K562 (cell line): Measurements from ENCODE around the gene PIK3CB. TPM values are rescaled to one million over a fixed set of nuclear protein-coding genes. Genes with fewer than 3 reads are reported as not detected.

Experiments
- CREM ChIP-seq: IDR thresholded peaks from 2 replicates; pipeline ENCODE4 v1.6.1; 2014; ENCODE audit warnings: antibody characterized with exemption, low read depth
- DMBX1 ChIP-seq: fragments of 250-450 bp; sonication (Bioruptor Pico); IDR thresholded peaks from 2 replicates; pipeline ENCODE4 v1.8.0; 2022; ENCODE audit warnings: inconsistent platforms, mild to moderate bottlenecking, moderate library complexity, borderline replicate concordance
- EP300 ChIP-seq: IDR thresholded peaks from 2 replicates; pipeline ENCODE4 v1.6.1; 2012; ENCODE audit warnings: low read length, improper control_type of control experiment
- KLF1 ChIP-seq: fragments of 450-650 bp; IDR thresholded peaks from 2 replicates; pipeline ENCODE4 v1.6.1; 2016; ENCODE audit warnings: missing genetic modification characterization, missing compliant biosample characterization
- KLF6 ChIP-seq: fragments of 250-450 bp; sonication (Bioruptor Pico); IDR thresholded peaks from 2 replicates; pipeline ENCODE4 v1.4.0; 2020; ENCODE audit warnings: mild to moderate bottlenecking, moderate library complexity, borderline replicate concordance
- MEF2A ChIP-seq: IDR thresholded peaks from 2 replicates; pipeline ENCODE4 v1.6.1; 2011; ENCODE audit warnings: low read depth, mild to moderate bottlenecking, low read length, moderate library complexity; ENCODE audit not compliant: control insufficient read depth
- NR2C2 ChIP-seq, 2 experiments: fragments of 200-800 bp in 1 of 2; sonication (Bioruptor generic) in 1 of 2; sonication (generic) in 1 of 2; formaldehyde crosslinking in 1 of 2; IDR thresholded peaks; 2 replicates each; pipeline versions ENCODE4 v1.6.1 to v1.8.0; 2016 to 2022; ENCODE audit warnings: mild to moderate bottlenecking in 1 of 2, missing compliant biosample characterization in 1 of 2, missing genetic modification characterization in 1 of 2, missing genetic modification reagents in 1 of 2
- RBM14 ChIP-seq: fragments of 200-400 bp; formaldehyde crosslinking; IDR thresholded peaks from 2 replicates; pipeline ENCODE4 v1.6.1; 2018; ENCODE audit warnings: low read depth, mild to moderate bottlenecking, low read length, moderate library complexity, borderline replicate concordance; ENCODE audit not compliant: insufficient read depth
- SLC30A9 ChIP-seq: fragments of 250-450 bp; sonication (Bioruptor Pico); IDR thresholded peaks from 2 replicates; pipeline ENCODE4 v1.8.0; 2022; ENCODE audit warnings: mild to moderate bottlenecking, moderate library complexity
- ZHX1 ChIP-seq: fragments of 150-350 bp; conservative IDR thresholded peaks from 2 replicates; pipeline ENCODE4 v1.6.1; 2014; ENCODE audit warnings: low read length
- ZNF668 ChIP-seq: fragments of 250-450 bp; sonication (Bioruptor Pico); IDR thresholded peaks from 2 replicates; pipeline ENCODE4 v1.8.0; 2022; ENCODE audit warnings: mild to moderate bottlenecking, inconsistent platforms
- polyA plus RNA-seq, 8 experiments: library from polyadenylated mRNA; depleted of rRNA in 4 of 8; stranded (reverse) in 5 of 8; unstranded in 3 of 8; fragments of >200 nt; fragmentation: Nextera tagmentation in 2 of 8; fragmentation: Illumina TruSeq in 1 of 8; extraction: Ambion mirVana in 2 of 8; extraction: Trizol in 1 of 8; gene quantifications; 2 replicates each; pipeline versions ENCODE4 v1.2.1 to v1.2.3, GENCODE V29; 2011 to 2014; ENCODE audit warnings: inconsistent platforms in 1 of 8, missing spikeins in 1 of 8
- total RNA-seq, 7 experiments: library from RNA; depleted of rRNA in 6 of 7; stranded (reverse); fragments of >200 nt in 6 of 7; fragmentation: Illumina TruSeq in 2 of 7; extraction: Trizol in 2 of 7; gene quantifications; 2 replicates each; pipeline versions ENCODE4 v1.2.1 to v1.2.3, GENCODE V29; 2011 to 2021; ENCODE audit warnings: low replicate concordance in 1 of 7
- TF ChIP-seq, protein P1 (sequence below): fragments of 450-650 bp; formaldehyde crosslinking; IDR thresholded peaks from 2 replicates; pipeline ENCODE4 v1.4.0; 2022; ENCODE audit warnings: mild to moderate bottlenecking, moderate library complexity
- TF ChIP-seq, protein P2 (sequence below), 2 experiments: fragments of 250-450 bp in 1 of 2; fragments of 450-650 bp in 1 of 2; sonication (Bioruptor Pico) in 1 of 2; IDR thresholded peaks; 2 replicates each; pipeline versions ENCODE4 v1.6.1 to v1.8.0; 2016 to 2021; ENCODE audit warnings: mild to moderate bottlenecking in 2 of 2, moderate library complexity in 2 of 2, missing compliant biosample characterization in 1 of 2, missing genetic modification characterization in 1 of 2
- TF ChIP-seq, protein P3 (sequence below): fragments of 450-650 bp; formaldehyde crosslinking; IDR thresholded peaks from 2 replicates; pipeline ENCODE4 v1.4.0; 2022; ENCODE audit warnings: missing genetic modification characterization

Gene PIK3CB
- total and polyA plus RNA-seq, 9 of the 15 experiments (the other 6 are each of a cell fraction or from before 2014, with no cell fraction given): 15.3 to 62.6 (median 28.3) TPM

DNA sequence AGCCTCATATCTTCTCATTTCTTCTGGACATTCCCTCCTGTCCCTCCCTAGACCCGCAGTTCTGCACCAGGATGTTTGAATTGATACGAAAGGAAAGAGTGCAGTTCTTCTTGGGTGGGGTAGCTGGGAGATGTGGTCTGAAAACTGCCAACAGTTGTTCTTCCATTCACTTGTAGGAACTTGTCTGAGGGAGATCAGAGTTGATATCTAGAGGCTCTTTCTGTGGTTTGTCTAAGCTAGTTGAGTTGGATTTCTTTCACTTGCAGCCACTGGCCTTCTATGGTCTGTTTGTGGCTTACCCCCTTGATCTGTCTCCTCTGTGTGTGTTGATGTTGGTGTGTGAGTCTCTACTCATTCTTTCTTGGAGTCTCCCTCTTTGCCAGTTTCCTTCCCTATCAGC is 42.5 kb upstream of the PIK3CB start (continued):
- TF ChIP-seq, protein P1, sequence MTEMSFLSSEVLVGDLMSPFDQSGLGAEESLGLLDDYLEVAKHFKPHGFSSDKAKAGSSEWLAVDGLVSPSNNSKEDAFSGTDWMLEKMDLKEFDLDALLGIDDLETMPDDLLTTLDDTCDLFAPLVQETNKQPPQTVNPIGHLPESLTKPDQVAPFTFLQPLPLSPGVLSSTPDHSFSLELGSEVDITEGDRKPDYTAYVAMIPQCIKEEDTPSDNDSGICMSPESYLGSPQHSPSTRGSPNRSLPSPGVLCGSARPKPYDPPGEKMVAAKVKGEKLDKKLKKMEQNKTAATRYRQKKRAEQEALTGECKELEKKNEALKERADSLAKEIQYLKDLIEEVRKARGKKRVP (CRISPR knock-in tag): peak; percentile 8; the same call in 1 of the 2 replicates
- no peak for TF ChIP-seq MEF2A
- no peak for TF ChIP-seq SLC30A9 (CRISPR knock-in tag)
- TF ChIP-seq KLF6: no peak
- TF ChIP-seq RBM14: no peak
- TF ChIP-seq, protein P2, sequence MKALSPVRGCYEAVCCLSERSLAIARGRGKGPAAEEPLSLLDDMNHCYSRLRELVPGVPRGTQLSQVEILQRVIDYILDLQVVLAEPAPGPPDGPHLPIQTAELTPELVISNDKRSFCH (CRISPR knock-in tag; IDR thresholded peaks at IDR 0.05): no peak
- TF ChIP-seq, protein P2 (tag; IDR thresholded peaks at IDR 0.05): no peak
- no peak for TF ChIP-seq KLF1 (tag)
- no peak for TF ChIP-seq ZNF668 (CRISPR knock-in tag)
- peak; percentile 84; the same call in 1 of the 2 replicates for TF ChIP-seq DMBX1 (CRISPR knock-in tag)
- no peak for TF ChIP-seq NR2C2 (CRISPR knock-in tag; IDR thresholded peaks at IDR 0.05)
- TF ChIP-seq NR2C2 (tag; IDR thresholded peaks at IDR 0.05): no peak
- TF ChIP-seq, protein P3, sequence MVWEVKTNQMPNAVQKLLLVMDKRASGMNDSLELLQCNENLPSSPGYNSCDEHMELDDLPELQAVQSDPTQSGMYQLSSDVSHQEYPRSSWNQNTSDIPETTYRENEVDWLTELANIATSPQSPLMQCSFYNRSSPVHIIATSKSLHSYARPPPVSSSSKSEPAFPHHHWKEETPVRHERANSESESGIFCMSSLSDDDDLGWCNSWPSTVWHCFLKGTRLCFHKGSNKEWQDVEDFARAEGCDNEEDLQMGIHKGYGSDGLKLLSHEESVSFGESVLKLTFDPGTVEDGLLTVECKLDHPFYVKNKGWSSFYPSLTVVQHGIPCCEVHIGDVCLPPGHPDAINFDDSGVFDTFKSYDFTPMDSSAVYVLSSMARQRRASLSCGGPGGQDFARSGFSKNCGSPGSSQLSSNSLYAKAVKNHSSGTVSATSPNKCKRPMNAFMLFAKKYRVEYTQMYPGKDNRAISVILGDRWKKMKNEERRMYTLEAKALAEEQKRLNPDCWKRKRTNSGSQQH: no peak
- TF ChIP-seq CREM: no peak
- TF ChIP-seq EP300: peak; percentile 18; the same call in 1 of the 2 replicates
- no peak for TF ChIP-seq ZHX1
